HG02623 (cell line): ENCODE measurements around the gene ASCL2.

Experiments used
- ATAC-seq: cut with Tn5 transposase; IDR thresholded peaks from one replicate; pipeline ENCODE4 v1.9.1; 2021; ENCODE audit warnings: moderate library complexity; ENCODE audit not compliant: unreplicated experiment

Gene ASCL2

GRCh38 chr11:2275334-2276279, 5.2 kb upstream of the ASCL2 start:
- ATAC-seq = no peak

- no peak for ATAC-seq
Measured at GRCh38 chr11:2273771-2274170, 3.4 kb upstream of the ASCL2 start.

GRCh38 chr11:2273311-2273710, 2.9 kb upstream of the ASCL2 start:
- no peak for ATAC-seq

- no peak for ATAC-seq
Measured at GRCh38 chr11:2272946-2273280, 2.5 kb upstream of the ASCL2 start.

- no peak for ATAC-seq
Measured at GRCh38 chr11:2272228-2272945, 2.0 kb upstream of the ASCL2 start.

GRCh38 chr11:2271327-2272227, 1.2 kb upstream of the ASCL2 start:
- ATAC-seq = no peak

GRCh38 chr11:2271077-2271326, 614 bp upstream of the ASCL2 start:
- no peak for ATAC-seq

- no peak for ATAC-seq
Measured at GRCh38 chr11:2269601-2270321, 627 bp downstream of the ASCL2 start.

GRCh38 chr11:2268729-2269600, 1.4 kb downstream of the ASCL2 start:
- ATAC-seq = no peak

GRCh38 chr11:2267851-2268728, 2.3 kb downstream of the ASCL2 start:
- no peak for ATAC-seq

- ATAC-seq = no peak
Measured at GRCh38 chr11:2267306-2267850, 3.0 kb downstream of the ASCL2 start.

- ATAC-seq = no peak
Measured at GRCh38 chr11:2266586-2267305, 3.6 kb downstream of the ASCL2 start.

- ATAC-seq = no peak
Measured at GRCh38 chr11:2265854-2266585, 4.4 kb downstream of the ASCL2 start.

- no peak for ATAC-seq
Measured at GRCh38 chr11:2265396-2265795, 5.0 kb downstream of the ASCL2 start.

GRCh38 chr11:2264366-2265053, 5.9 kb downstream of the ASCL2 start:
- no peak for ATAC-seq

GRCh38 chr11:2263724-2264360, 6.5 kb downstream of the ASCL2 start:
- ATAC-seq = no peak
